Left ventricle myocardium inferior (tissue), 1 donor: ENCODE results near the gene HIVEP2. TPM values are rescaled to one million over a fixed set of nuclear protein-coding genes. Genes with fewer than 3 reads are reported as not detected.

Experiments
- DNase-seq: peaks from one replicate; pipeline ENCODE4 v3.0.0-alpha.2; 2020
- H3K27ac ChIP-seq: fragments of 200-600 bp; replicated peaks from 2 replicates; pipeline ENCODE4 v1.8.0; 2021
- H3K27me3 ChIP-seq: fragments of 200-600 bp; 2 replicates; pipeline ENCODE4 v1.8.0; 2021; ENCODE audit warnings: low read depth
- H3K36me3 ChIP-seq: fragments of 200-600 bp; 2 replicates; pipeline ENCODE4 v1.8.0; 2021
- H3K4me1 ChIP-seq: fragments of 200-600 bp; 2 replicates; pipeline ENCODE4 v1.8.0; 2021
- H3K4me3 ChIP-seq: fragments of 200-600 bp; 2 replicates; pipeline ENCODE4 v1.8.0; 2021; ENCODE audit warnings: mild to moderate bottlenecking, moderate library complexity
- H3K9me3 ChIP-seq: fragments of 200-600 bp; replicated peaks from 2 replicates; pipeline ENCODE4 v1.8.0; 2021
- CTCF ChIP-seq: fragments of 200-600 bp; IDR thresholded peaks from 2 replicates; pipeline ENCODE4 v1.8.0; 2021; ENCODE audit warnings: antibody characterized with exemption, mild to moderate bottlenecking, borderline replicate concordance
- intact Hi-C: fragments of 100-400 bp; cut with micrococcal nuclease; formaldehyde crosslinking; loops from one replicate; pipeline ENCODE4 v1.11.0; 2022
- total RNA-seq: library from RNA; stranded (reverse); fragmentation: NEBNext Ultra II Directional; extraction: Animal tissue kit (Norgen Biotek cat#: 25700); gene quantifications from one replicate; pipeline ENCODE4 v1.2.1, GENCODE V29; 2021
- donor health status: DM: no; HTN: yes; CAD: no; lungs with severe emphysema.

The HIVEP2 gene
- total RNA-seq, 1 donor from 2014 or later: 16.2 TPM

DNA sequence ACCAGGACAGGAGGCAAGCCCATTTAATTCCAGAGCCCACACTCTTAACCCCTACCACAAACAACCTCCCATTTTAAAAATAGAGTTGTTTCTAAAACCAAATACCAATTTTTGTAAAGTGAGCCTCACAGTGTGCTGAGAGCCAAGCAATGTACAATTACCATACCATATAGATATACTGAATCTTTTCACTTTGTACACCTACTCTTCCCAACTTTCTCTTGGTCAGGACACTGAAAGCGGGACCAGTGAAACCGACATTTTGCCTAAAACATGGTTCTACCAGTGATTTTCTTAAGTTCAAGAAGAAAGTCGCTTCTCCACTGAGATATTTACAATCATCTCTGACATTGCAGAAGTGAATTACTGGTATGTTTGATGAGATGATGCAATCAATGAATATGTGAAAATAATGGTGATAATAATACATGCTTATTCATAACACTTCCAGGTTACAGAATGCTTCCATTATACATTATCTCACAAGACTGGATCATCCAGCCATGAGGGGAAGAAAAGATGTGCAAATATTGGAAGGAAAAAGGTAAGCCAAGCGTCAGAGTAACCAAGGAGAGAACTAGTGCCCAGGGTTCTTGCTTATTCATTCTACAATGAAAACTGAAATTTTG, 74.1 kb downstream of the HIVEP2 start:
- no peak for DNase-seq
- Histone ChIP-seq H3K36me3 (no peaks in the 10 kb centered on the region), H3K9me3 (no peaks in the 10 kb centered on the region), H3K27me3 (no peaks in the 10 kb centered on the region), H3K27ac (peak overlapping the region; percentile 73), H3K4me1 (peaks cover 92% of the 10 kb centered on the region), H3K4me3 (no peak overlapping the region)
- intact Hi-C loops: no loop called here
- TF ChIP-seq CTCF: no peak

DNA sequence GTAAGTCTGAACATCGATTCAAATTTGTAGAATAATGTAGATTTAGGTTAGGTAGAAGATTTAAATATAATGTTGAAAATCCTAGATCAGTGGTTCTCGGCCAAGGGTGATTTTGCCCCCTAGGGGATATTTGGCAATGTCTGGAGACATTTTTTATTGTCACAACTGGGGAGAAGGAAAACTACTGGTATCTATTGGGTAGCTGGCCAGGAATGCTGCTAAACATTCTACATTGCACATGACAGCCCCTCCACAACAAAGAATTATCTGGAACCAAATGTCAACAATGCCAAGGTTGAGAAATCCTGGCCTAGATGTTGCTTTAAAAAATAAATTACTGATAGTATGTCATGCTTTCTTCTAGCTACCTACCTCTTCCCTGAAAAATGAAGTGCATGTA, 76.1 kb downstream of the HIVEP2 start:
- Histone ChIP-seq H3K9me3 (no peaks in the 10 kb centered on the region), H3K4me1 (peaks cover 86% of the 10 kb centered on the region), H3K27ac (peak overlapping the region; percentile 48), H3K27me3 (no peaks in the 10 kb centered on the region), H3K4me3 (no peak overlapping the region), H3K36me3 (no peaks in the 10 kb centered on the region)
- DNase-seq: no peak
- intact Hi-C loops: no loop called here
- TF ChIP-seq CTCF: no peak

- Histone ChIP-seq H3K27me3 (no peaks in the 10 kb centered on the region), H3K9me3 (no peaks in the 10 kb centered on the region), H3K4me1 (peaks cover 83% of the 10 kb centered on the region), H3K4me3 (peak overlapping the region; percentile 36), H3K27ac (peak overlapping the region; percentile 48), H3K36me3 (no peaks in the 10 kb centered on the region)
- no peak for DNase-seq
- intact Hi-C loops: no loop called here
- TF ChIP-seq CTCF: no peak
Observed at GRCh38 chr6:142867988-142868812, 76.8 kb downstream of the HIVEP2 start.

- no peak for TF ChIP-seq CTCF
- intact Hi-C loops: no loop called here
- peak overlapping the region; percentile 48 for H3K27ac ChIP-seq
Observed at GRCh38 chr6:142867355-142867801, 77.6 kb downstream of the HIVEP2 start.

GRCh38 chr6:142863981-142864380, 81.0 kb downstream of the HIVEP2 start:
- no peaks in the 10 kb centered on the region for H3K27me3 ChIP-seq
- no peak overlapping the region for H3K27ac ChIP-seq
- no peak for DNase-seq
- H3K9me3 ChIP-seq: no peaks in the 10 kb centered on the region
- H3K4me3 ChIP-seq: no peak overlapping the region
- peaks cover 50% of the 10 kb centered on the region for H3K4me1 ChIP-seq
- no peak for TF ChIP-seq CTCF
- intact Hi-C loops: no loop called here
- no peaks in the 10 kb centered on the region for H3K36me3 ChIP-seq

More at GRCh38 chr6:142867355-142867801, 77.6 kb downstream of the HIVEP2 start:
- Histone ChIP-seq H3K27me3 (no peaks in the 10 kb centered on the region), H3K4me1 (peaks cover 74% of the 10 kb centered on the region), H3K9me3 (no peaks in the 10 kb centered on the region), H3K4me3 (peak overlapping the region; percentile 36), H3K36me3 (no peaks in the 10 kb centered on the region)
- no peak for DNase-seq
